GM12872 (cell line): Measurements from ENCODE around the gene SGMS1.

Experiments
- CTCF ChIP-seq: IDR thresholded peaks from 3 replicates; pipeline ENCODE4 v1.5.1; 2011; ENCODE audit warnings: low read depth, mild to moderate bottlenecking, low read length, moderate library complexity; ENCODE audit not compliant: insufficient read depth

SGMS1 gene

GRCh38 chr10:50635286-50635685 lies 11.5 kb upstream of the SGMS1 start:
- no peak for TF ChIP-seq CTCF

GRCh38 chr10:50634479-50634878 lies 10.7 kb upstream of the SGMS1 start:
- TF ChIP-seq CTCF = no peak

GRCh38 chr10:50631052-50631451 lies 7.3 kb upstream of the SGMS1 start:
- TF ChIP-seq CTCF = no peak

- no peak for TF ChIP-seq CTCF
These were observed 5.9 kb upstream of the SGMS1 start for GRCh38 chr10:50629495-50630122.

GRCh38 chr10:50627896-50628295 lies 4.1 kb upstream of the SGMS1 start:
- TF ChIP-seq CTCF = no peak

- TF ChIP-seq CTCF = no peak
These were observed 3.7 kb upstream of the SGMS1 start for GRCh38 chr10:50627443-50627842.

- TF ChIP-seq CTCF = no peak
These were observed 1.9 kb upstream of the SGMS1 start for GRCh38 chr10:50625649-50626132.
